ENCODE results near the gene HS3ST1.

The HS3ST1 gene

DNA sequence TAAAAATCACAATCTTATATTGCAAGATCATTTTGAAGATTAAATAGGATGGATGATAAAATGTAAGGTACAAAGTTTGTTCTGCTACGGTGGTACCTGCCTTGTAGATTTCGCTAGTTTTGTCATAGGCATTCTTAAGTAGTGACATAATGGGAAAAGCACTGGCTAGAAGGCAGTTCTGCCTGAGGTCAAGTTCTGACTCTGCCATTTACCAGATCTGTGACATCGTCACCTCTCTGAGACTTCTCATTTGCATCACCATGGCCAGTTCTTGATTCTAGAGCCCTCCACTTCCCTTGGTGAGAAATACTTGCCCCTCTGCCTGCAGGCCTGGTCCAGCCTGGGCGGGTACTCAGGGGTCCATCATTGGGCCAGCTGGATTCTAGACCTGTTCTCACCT is 85.2 kb downstream of the HS3ST1 start:
- Histone ChIP-seq H3K4me3 (ENCODE audit: insufficient read depth, low read length, poor library complexity, severe bottlenecking) (no peak overlapping the region), H3K27me3 (ENCODE audit: low read length) (no peaks in the 10 kb centered on the region), H2AFZ (ENCODE audit: low read depth, low read length, severe bottlenecking) (no peak overlapping the region), H4K20me1 (ENCODE audit: low read depth, low read length) (no peaks in the 10 kb centered on the region), H3K9ac (ENCODE audit: low read length) (no peak overlapping the region), H3K9me3 (ENCODE audit: insufficient read depth, low read length) (no peaks in the 10 kb centered on the region), H3K36me3 (ENCODE audit: low read length) (no peaks in the 10 kb centered on the region), H3K27ac (ENCODE audit: low read depth, low read length) (no peak overlapping the region), H3K9me2 (replicated peaks; ENCODE audit: insufficient read depth, low read length) (no peaks in the 10 kb centered on the region), H3F3A (ENCODE audit: insufficient read depth) (no peaks in the 10 kb centered on the region), H3K79me2 (ENCODE audit: insufficient read depth, low read length) (no peaks in the 10 kb centered on the region), H3K4me2 (ENCODE audit: low read depth, low read length, poor library complexity, severe bottlenecking) (no peak overlapping the region)
- TF ChIP-seq EZH2phosphoT487 (conservative IDR thresholded peaks at IDR 0.05; ENCODE audit: low read length): no peak
- TF ChIP-seq, protein P1, sequence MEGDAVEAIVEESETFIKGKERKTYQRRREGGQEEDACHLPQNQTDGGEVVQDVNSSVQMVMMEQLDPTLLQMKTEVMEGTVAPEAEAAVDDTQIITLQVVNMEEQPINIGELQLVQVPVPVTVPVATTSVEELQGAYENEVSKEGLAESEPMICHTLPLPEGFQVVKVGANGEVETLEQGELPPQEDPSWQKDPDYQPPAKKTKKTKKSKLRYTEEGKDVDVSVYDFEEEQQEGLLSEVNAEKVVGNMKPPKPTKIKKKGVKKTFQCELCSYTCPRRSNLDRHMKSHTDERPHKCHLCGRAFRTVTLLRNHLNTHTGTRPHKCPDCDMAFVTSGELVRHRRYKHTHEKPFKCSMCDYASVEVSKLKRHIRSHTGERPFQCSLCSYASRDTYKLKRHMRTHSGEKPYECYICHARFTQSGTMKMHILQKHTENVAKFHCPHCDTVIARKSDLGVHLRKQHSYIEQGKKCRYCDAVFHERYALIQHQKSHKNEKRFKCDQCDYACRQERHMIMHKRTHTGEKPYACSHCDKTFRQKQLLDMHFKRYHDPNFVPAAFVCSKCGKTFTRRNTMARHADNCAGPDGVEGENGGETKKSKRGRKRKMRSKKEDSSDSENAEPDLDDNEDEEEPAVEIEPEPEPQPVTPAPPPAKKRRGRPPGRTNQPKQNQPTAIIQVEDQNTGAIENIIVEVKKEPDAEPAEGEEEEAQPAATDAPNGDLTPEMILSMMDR (IDR thresholded peaks at IDR 0.05; ENCODE audit: insufficient read depth, low read length, poor library complexity, severe bottlenecking): no peak

All from SU-DHL-6 (cell line).